GM12878 (cell line): ENCODE results near the gene LEMD2. TPM values are rescaled to one million over a fixed set of nuclear protein-coding genes. Genes with fewer than 3 reads are reported as not detected.

ENCODE experiments used
- ATAC-seq: fragments of 200-7000 bp; cut with Tn5 transposase; 3 replicates; pipeline ENCODE4 v1.9.1; 2020; ENCODE audit warnings: mild to moderate bottlenecking, moderate library complexity
- BruUV-seq: library from RNA; stranded (reverse); fragments of 400-500 nt; replicated peaks from 2 replicates; lab custom pipeline; 2021; lab: Mats Ljungman, UMichigan
- CTCF ChIA-PET: fragments of 300-600 bp; sonication (Branson Sonifier 250); formaldehyde crosslinking; extraction: SDS; loops from one replicate; lab custom pipeline; 2021; ENCODE audit warnings: inconsistent platforms; lab: Yijun Ruan, JAX
- POLR2A ChIA-PET: fragments of 350-600 bp; formaldehyde crosslinking; extraction: SDS; loops from one replicate; lab custom pipeline; 2021; ENCODE audit warnings: inconsistent platforms; lab: Charles Lee
- RAD21 ChIA-PET: fragments of 300-600 bp; sonication (Branson Sonifier 250); formaldehyde crosslinking; loops from one replicate; lab custom pipeline; 2023; ENCODE audit warnings: antibody characterized with exemption; ENCODE audit not compliant: unreplicated experiment; lab: Charles Lee
- SMC1A ChIA-PET: fragments of 300-600 bp; sonication (Branson Sonifier 250); formaldehyde crosslinking; loops from one replicate; lab custom pipeline; 2023; ENCODE audit not compliant: unreplicated experiment, uncharacterized antibody; lab: Charles Lee
- DNase-seq: peaks from one replicate; pipeline ENCODE4 v3.0.0-alpha.2; 2011; ENCODE audit warnings: low read depth, low spot score
- FAIRE-seq: peaks from 3 replicates; lab custom pipeline; 2011; peaks lifted over from hg19 to GRCh38; lab: Jason Lieb, UNC
- H2AFZ ChIP-seq: 2 replicates; pipeline ENCODE4 v1.6.0; 2011; ENCODE audit warnings: low read depth, low read length, control low read depth; ENCODE audit not compliant: control insufficient read depth
- H3K27ac ChIP-seq: 2 replicates; pipeline ENCODE4 v1.5.1; 2011; ENCODE audit warnings: control low read depth; ENCODE audit not compliant: control insufficient read depth, insufficient read depth
- H3K27me3 ChIP-seq, 2 experiments: replicated peaks in 1 of 2; 2 replicates each; pipeline versions ENCODE4 v1.6.0 to v1.6.1; 2011; ENCODE audit warnings: low read length in 1 of 2; ENCODE audit not compliant: control insufficient read depth in 2 of 2, insufficient read depth in 2 of 2
- H3K36me3 ChIP-seq, 2 experiments: 2 replicates each; pipeline ENCODE4 v1.5.1; 2011; ENCODE audit warnings: low read length in 1 of 2; ENCODE audit not compliant: control insufficient read depth in 2 of 2, insufficient read depth in 2 of 2
- H3K4me1 ChIP-seq: 2 replicates; pipeline ENCODE4 v1.6.1; 2011; ENCODE audit warnings: mild to moderate bottlenecking, low read length, moderate library complexity, mixed read lengths; ENCODE audit not compliant: control insufficient read depth, insufficient read depth
- H3K4me2 ChIP-seq: 2 replicates; pipeline ENCODE4 v1.6.0; 2011; ENCODE audit warnings: control low read depth; ENCODE audit not compliant: control insufficient read depth, insufficient read depth
- H3K4me3 ChIP-seq: fragments of 200-600 bp; sonication (generic); 2 replicates; pipeline ENCODE4 v1.5.1; 2016
- H3K79me2 ChIP-seq: 2 replicates; pipeline ENCODE4 v1.6.0; 2011; ENCODE audit warnings: low read length; ENCODE audit not compliant: control insufficient read depth, insufficient read depth
- H3K9ac ChIP-seq: 2 replicates; pipeline ENCODE4 v1.8.0; 2011; ENCODE audit warnings: low read length, control low read depth, mixed read lengths; ENCODE audit not compliant: control insufficient read depth, insufficient read depth
- H3K9me3 ChIP-seq: replicated peaks from 3 replicates; pipeline ENCODE4 v1.5.1; 2011; ENCODE audit warnings: mild to moderate bottlenecking, low read length; ENCODE audit not compliant: control insufficient read depth, insufficient read depth
- H4K20me1 ChIP-seq: 2 replicates; pipeline ENCODE4 v1.6.0; 2011; ENCODE audit not compliant: control insufficient read depth, insufficient read depth
- ATF7 ChIP-seq: fragments of 450-650 bp; IDR thresholded peaks from 2 replicates; pipeline ENCODE4 v1.6.1; 2016; ENCODE audit warnings: low read depth, mild to moderate bottlenecking
- IKZF2 ChIP-seq, 2 experiments: fragments of 450-650 bp; IDR thresholded peaks; 2 replicates each; pipeline ENCODE4 v1.6.1; 2017; ENCODE audit warnings: mild to moderate bottlenecking in 2 of 2, moderate library complexity in 2 of 2
- MYB ChIP-seq: fragments of 150-350 bp; IDR thresholded peaks from 2 replicates; pipeline ENCODE4 v1.6.1; 2014; ENCODE audit warnings: mild to moderate bottlenecking, low read depth, low read length, borderline replicate concordance
- PAX8 ChIP-seq: fragments of 450-650 bp; IDR thresholded peaks from 2 replicates; pipeline ENCODE4 v1.6.1; 2017; ENCODE audit warnings: mild to moderate bottlenecking, moderate library complexity
- POLR2A ChIP-seq: IDR thresholded peaks from 2 replicates; pipeline ENCODE4 v1.6.1; 2011; ENCODE audit warnings: low read depth, mild to moderate bottlenecking, low read length
- RELA ChIP-seq: fragments of 450-650 bp; IDR thresholded peaks from 2 replicates; pipeline ENCODE4 v1.8.0; 2014; ENCODE audit warnings: borderline replicate concordance; ENCODE audit not compliant: partially characterized antibody
- TCF3 ChIP-seq: IDR thresholded peaks from 2 replicates; pipeline ENCODE4 v1.6.1; 2012; ENCODE audit warnings: low read depth, mild to moderate bottlenecking, low read length, borderline replicate concordance; ENCODE audit not compliant: insufficient read depth
- WGBS: methylation state at CpG from one replicate; pipeline ENCODE4 v1.1.6; 2016; ENCODE audit warnings: low lambda C conversion rate; ENCODE audit not compliant: insufficient replicate concordance, insufficient coverage; ENCODE audit errors: missing lambda C conversion rate; 5-methylcytosine and 5-hydroxymethylcytosine counted together
- in situ Hi-C: fragments of 300-500 bp; cut with MboI; formaldehyde crosslinking; loops from 9 replicates; pipeline ENCODE4 v1.14.3; 2018; ENCODE audit warnings: mixed read lengths
- intact Hi-C: fragments of 100-400 bp; cut with micrococcal nuclease; formaldehyde crosslinking; loops from one replicate; pipeline ENCODE4 v1.14.2; 2022; ENCODE audit not compliant: unreplicated experiment
- polyA plus RNA-seq, 11 experiments: library from polyadenylated mRNA; depleted of rRNA in 4 of 11; unstranded in 6 of 11; stranded (reverse) in 5 of 11; fragments of >200 nt; fragmentation: Nextera tagmentation in 4 of 11; fragmentation: Illumina TruSeq in 1 of 11; extraction: Ambion mirVana in 4 of 11; extraction: Trizol in 1 of 11; gene quantifications; 1 replicate in 1 of 11; 2 replicates in 10 of 11; pipeline versions ENCODE4 v1.2.1 to v1.2.3, GENCODE V29; 2011 to 2016; ENCODE audit warnings: inconsistent platforms in 2 of 11, missing spikeins in 2 of 11, low read depth in 1 of 11
- total RNA-seq, 4 experiments: library from RNA; depleted of rRNA in 3 of 4; stranded (reverse); fragments of >200 nt in 3 of 4; fragmentation: Illumina TruSeq in 1 of 4; extraction: Trizol in 1 of 4; gene quantifications; 2 replicates each; pipeline versions ENCODE4 v1.2.1 to v1.2.3, GENCODE V29; 2013 to 2021
- TF ChIP-seq, protein P1 (sequence below): fragments of 450-650 bp; IDR thresholded peaks from 2 replicates; pipeline ENCODE4 v1.6.1; 2016; ENCODE audit warnings: mild to moderate bottlenecking, moderate library complexity, borderline replicate concordance
- TF ChIP-seq, protein P2 (sequence below): fragments of 450-650 bp; IDR thresholded peaks from 2 replicates; pipeline ENCODE4 v1.6.1; 2016; ENCODE audit warnings: mild to moderate bottlenecking
- TF ChIP-seq, protein P3 (sequence below): fragments of 450-650 bp; IDR thresholded peaks from 2 replicates; pipeline ENCODE4 v1.6.1; 2017; ENCODE audit warnings: low read depth, mild to moderate bottlenecking, moderate library complexity

The LEMD2 gene
- total and polyA plus RNA-seq, 10 of the 15 experiments (the other 5 are each of a cell fraction or from before 2014, with no cell fraction given), result 0.45 to 47.1 (median 22.8) TPM

DNA sequence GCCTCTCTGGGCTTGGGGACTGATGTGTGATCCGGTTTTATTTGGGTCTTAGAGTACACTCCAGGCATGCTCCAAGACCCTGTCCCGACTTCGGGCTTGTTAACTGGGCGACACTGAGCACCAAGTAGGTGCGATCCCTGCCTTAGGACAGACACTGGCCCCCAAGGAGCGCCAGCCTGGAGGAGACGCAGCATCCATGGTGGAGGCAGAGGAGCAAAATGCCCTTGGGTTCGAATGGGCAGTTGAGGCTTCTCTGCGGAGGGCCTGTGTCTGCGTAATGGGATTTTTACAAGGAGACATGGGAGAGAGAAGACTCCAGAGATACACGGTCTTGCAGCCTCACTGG lies 593 bp upstream of the LEMD2 start (continued):
- TF ChIP-seq, protein P1, sequence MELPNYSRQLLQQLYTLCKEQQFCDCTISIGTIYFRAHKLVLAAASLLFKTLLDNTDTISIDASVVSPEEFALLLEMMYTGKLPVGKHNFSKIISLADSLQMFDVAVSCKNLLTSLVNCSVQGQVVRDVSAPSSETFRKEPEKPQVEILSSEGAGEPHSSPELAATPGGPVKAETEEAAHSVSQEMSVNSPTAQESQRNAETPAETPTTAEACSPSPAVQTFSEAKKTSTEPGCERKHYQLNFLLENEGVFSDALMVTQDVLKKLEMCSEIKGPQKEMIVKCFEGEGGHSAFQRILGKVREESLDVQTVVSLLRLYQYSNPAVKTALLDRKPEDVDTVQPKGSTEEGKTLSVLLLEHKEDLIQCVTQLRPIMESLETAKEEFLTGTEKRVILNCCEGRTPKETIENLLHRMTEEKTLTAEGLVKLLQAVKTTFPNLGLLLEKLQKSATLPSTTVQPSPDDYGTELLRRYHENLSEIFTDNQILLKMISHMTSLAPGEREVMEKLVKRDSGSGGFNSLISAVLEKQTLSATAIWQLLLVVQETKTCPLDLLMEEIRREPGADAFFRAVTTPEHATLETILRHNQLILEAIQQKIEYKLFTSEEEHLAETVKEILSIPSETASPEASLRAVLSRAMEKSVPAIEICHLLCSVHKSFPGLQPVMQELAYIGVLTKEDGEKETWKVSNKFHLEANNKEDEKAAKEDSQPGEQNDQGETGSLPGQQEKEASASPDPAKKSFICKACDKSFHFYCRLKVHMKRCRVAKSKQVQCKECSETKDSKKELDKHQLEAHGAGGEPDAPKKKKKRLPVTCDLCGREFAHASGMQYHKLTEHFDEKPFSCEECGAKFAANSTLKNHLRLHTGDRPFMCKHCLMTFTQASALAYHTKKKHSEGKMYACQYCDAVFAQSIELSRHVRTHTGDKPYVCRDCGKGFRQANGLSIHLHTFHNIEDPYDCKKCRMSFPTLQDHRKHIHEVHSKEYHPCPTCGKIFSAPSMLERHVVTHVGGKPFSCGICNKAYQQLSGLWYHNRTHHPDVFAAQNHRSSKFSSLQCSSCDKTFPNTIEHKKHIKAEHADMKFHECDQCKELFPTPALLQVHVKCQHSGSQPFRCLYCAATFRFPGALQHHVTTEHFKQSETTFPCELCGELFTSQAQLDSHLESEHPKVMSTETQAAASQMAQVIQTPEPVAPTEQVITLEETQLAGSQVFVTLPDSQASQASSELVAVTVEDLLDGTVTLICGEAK, result 0 out of 2 replicates have a peak, but pooled peaks have one; percentile 8
- TF ChIP-seq RELA, result no peak

DNA sequence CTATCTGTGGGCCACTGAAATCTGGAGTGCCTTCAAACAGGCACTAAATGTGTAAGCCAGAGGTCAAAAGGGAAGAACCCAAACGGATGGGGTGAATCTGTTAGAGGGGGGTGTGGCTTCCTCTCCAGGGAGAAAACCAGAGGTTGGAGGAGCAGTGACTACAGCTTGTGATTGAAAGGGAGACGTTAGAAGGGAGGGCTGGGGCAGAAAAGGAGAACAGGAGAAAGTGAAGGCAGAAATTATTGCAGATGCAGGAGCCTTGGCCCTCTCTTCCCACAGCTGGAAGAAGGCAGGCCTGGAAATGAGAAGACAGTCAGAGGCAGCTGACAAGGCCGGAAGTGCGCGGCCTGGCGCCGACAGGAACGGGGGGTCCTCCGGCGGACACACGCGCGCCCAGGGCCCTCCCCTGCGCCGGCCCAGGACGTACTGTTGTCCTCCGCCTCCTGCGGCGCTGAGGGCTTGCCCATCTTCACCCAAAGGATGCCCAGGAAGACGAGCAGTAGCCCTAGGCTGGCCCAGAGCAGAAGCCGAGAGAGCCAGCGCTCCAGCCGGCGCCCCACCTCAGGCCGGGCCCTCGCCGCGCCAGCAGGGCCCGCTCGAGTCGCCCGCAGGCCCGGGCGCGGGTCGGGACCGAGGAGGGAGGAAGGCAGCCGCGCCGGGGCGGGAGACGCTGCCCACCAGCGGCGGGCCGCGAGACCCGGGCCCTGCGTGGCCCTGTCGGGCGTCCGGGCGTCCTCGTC lies 806 bp downstream of the LEMD2 start:
- intact Hi-C loops, result no loop called here
- H3K27ac ChIP-seq, result peak overlapping the region; percentile 87
- H3K27me3 ChIP-seq, result no peaks in the 10 kb centered on the region
- in situ Hi-C loops, result no loop called here
- peak overlapping the region; percentile 87 for H3K9ac ChIP-seq
- no peaks in the 10 kb centered on the region for H3K9me3 ChIP-seq
- peaks cover 30% of the 10 kb centered on the region for H3K79me2 ChIP-seq
- BruUV-seq, result TSS peak; percentile 86
- WGBS, result 1% methylated on average over 42 of the region's 53 CpGs
- ATAC-seq (peak; percentile 83), FAIRE-seq (peak; percentile 78), DNase-seq (peak; percentile 27)
- ChIA-PET RAD21 (interaction anchor here (0.6 to 1.7 kb wide), 4 partner anchors 16 to 248 kb away, joined by 3 to 6 read pairs (median 4); partner anchors contain the start of gene UQCC2), POLR2A (interaction anchor here (0.6 kb wide), 1 partner anchor 435 kb away, joined by 4 read pairs; no protein-coding TSS in a partner anchor), SMC1A (interaction anchor here (1.1 to 1.4 kb wide), 3 partner anchors 17 to 32 kb away, joined by 3 to 4 read pairs (median 3); no protein-coding TSS in a partner anchor), CTCF (interaction anchor here (0.7 to 1.4 kb wide), 4 partner anchors 17 to 77 kb away, joined by 3 to 5 read pairs (median 4); partner anchors contain the start of gene UQCC2)
- peaks cover 0 to 7% of the 10 kb centered on the region in 2 experiments; a peak in 1 of 4 replicates for H3K36me3 ChIP-seq
- peak overlapping the region; percentile 95 for H3K4me3 ChIP-seq
- H4K20me1 ChIP-seq, result no peaks in the 10 kb centered on the region; the same call in 1 of the 2 replicates
- H2AFZ ChIP-seq, result peak overlapping the region; percentile 81
- H3K4me1 ChIP-seq, result peaks cover 6% of the 10 kb centered on the region
- H3K4me2 ChIP-seq, result peak overlapping the region; percentile 87
- TF ChIP-seq PAX8 (no peak), TCF3 (0 out of 2 replicates have a peak, but pooled peaks have one; percentile 12), POLR2A (peak; percentile 77), IKZF2 (IDR thresholded peaks at IDR 0.05) (peak in 1 of 2 experiments; percentile 32; a peak in 2 of 4 replicates), ATF7 (0 out of 2 replicates have a peak, but pooled peaks have one; percentile 25), MYB (no peak)
- TF ChIP-seq, protein P2, sequence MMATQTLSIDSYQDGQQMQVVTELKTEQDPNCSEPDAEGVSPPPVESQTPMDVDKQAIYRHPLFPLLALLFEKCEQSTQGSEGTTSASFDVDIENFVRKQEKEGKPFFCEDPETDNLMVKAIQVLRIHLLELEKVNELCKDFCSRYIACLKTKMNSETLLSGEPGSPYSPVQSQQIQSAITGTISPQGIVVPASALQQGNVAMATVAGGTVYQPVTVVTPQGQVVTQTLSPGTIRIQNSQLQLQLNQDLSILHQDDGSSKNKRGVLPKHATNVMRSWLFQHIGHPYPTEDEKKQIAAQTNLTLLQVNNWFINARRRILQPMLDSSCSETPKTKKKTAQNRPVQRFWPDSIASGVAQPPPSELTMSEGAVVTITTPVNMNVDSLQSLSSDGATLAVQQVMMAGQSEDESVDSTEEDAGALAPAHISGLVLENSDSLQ, result peak; percentile 93
- TF ChIP-seq, protein P3, sequence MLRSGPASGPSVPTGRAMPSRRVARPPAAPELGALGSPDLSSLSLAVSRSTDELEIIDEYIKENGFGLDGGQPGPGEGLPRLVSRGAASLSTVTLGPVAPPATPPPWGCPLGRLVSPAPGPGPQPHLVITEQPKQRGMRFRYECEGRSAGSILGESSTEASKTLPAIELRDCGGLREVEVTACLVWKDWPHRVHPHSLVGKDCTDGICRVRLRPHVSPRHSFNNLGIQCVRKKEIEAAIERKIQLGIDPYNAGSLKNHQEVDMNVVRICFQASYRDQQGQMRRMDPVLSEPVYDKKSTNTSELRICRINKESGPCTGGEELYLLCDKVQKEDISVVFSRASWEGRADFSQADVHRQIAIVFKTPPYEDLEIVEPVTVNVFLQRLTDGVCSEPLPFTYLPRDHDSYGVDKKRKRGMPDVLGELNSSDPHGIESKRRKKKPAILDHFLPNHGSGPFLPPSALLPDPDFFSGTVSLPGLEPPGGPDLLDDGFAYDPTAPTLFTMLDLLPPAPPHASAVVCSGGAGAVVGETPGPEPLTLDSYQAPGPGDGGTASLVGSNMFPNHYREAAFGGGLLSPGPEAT, result peak; percentile 58
